ENCODE results near the gene OSBP.

OSBP gene

DNA sequence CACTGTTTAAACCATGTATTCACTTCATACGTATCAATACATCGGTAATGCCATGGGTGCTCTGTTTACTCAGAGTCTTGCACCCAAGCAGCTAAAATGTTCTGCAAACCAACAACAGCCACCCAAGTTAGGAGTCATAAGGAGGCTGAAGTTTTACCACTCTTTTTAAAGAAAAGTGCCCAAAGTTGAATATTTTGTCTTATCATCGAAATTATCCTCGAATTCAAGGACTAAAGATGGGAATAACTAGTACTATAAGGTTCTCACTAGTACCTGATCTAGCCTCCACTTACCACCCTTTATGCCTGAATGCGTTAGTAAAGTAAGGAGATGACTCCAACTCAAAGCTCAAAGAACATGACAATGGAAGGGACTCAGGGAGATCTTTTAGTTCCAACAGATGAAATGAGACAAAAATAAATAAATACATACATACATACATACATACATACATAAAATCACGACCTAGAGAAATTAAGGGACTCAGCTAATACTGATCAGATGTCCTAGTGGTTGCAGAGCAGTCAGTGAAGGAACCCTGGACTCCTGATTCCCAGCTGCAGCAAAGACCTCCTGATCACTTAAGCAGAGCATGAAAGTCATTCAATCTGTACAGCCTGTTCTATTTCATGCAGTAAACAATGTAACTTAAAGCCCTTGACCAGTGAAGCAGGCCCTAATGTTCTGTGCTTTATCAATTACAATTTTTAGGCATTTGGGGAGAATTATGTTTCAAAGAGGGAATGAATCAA is 7.7 kb downstream of the OSBP start:
- DNase-seq: no peak

DNA sequence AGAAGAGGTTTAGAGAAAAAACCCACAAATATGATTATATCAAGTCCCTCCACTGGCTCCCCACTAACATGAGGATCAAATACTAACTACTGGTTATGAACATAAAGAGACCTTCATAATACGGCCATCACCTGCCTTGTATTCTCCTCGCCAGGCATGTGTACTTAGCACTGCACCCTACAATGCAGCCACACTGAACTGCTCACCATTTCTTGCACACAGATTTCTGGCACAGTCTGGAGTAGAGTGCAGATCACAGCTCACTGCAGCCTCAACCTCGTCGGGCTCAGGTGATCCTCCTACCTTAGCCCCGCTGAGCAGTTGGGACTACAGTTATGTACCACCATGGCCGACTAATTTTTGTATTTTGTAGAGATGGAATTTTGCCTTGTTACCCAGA is 13.1 kb downstream of the OSBP start:
- no peak for DNase-seq

DNA sequence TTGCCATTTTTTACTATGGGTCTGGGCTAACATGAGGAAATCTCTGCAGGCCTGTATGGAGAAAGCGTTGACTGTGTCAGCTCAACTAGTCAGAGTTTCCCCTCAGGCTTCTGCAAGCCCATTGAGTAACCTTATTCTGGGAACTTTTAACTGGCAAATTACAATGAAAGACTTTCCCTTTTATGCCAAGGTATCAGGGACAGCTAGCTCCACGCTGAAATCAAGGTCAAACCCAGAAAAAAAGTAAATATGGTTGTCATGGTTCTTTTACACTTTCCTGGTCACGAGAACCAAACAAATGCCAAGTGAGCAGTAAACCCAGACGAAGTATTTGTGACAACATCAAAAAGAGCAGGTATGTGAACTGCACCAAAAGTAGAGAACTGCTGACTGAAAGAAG is 13.8 kb downstream of the OSBP start:
- DNase-seq: no peak

DNA sequence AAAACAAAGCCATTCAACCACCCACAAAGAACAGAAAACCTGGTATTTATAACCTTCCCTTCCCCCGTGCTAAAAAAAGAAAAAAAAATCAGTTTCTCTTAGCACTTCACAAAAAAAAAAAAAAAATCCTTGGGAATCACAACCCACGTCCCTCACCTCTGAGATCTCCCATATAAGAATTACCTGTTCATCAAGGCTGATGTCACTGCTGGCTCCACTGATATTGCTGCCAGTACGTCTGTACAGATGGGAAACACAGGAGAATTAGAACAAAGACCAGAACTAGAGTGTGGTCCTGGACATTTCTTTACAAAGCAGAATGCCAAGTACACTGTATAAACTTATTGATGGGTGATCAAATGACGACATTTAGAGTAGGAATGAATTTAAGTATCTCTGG is 14.9 kb downstream of the OSBP start:
- no peak for DNase-seq

DNA sequence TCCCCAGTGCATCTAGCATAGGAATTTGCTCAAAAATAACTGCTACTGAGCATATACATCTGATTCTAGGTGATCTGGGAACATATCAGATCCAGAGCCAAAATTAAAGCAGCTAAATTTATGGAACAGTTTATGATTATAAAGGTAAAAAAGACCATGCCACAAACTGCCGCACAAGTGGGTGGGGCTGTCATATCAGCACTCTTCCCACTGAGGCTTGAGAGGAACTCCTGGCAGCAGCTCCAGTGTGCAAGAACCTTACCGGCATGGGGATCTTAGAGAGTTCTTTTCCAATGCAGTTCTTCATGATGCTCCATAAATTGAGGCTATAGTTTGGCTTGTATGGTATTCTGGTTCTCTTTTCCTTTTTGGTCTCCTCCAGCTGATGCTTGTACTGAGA is 15.3 kb downstream of the OSBP start:
- DNase-seq: no peak

DNA sequence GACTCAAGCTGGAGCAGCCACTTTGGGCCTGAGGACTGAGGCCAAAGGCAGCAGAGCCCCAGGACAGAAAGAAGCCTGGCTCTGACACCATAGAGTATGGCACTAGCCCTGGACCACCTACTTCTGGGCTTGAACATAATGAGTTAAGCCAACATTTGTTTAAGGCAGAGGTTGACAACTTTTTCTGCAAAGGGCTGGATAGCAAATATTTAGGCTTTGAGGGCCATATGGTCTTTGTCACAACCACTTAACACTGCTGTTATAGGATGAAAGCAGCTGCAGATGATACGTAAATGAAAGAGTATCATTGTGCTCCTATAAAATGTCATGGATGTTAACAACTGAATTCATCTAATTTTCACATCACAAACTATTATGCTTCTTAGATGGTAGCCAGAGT is 16.6 kb downstream of the OSBP start:
- no peak for DNase-seq

DNA sequence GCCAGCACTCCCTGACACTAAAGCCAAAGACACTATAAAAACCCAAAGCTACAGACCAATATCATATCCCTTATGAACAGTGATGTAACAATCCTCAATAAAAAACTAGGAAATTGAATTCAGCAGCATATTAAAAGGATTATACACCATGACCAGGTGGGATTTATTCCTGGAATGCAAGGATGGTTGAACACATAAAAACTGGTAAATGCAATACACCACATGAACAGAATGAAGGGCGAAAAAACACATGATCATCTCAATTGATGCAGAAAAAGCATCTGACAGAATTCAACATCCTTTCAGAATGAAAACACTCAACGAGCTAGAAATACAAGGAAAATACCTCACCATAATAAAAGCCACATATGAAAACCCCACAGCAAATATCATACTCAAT is 31.3 kb downstream of the OSBP start:
- DNase-seq: no peak

DNA sequence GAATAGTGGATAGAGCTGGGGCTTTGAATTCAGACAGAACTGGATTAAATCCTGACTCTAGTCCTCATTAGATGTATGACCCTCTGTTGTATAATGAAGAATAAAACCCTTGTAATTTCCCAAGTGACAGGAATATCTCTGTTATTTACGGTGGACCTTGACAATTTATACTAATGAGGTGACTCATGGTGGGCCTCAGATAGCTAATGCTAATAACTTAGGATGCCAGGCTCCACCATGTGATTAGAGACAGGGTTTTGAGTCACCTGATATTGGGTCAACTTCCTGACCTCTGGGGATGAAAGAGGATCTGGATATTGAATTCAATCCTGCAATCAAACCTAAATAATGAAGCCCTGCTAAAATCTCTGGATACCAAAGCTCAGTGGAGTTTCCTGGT is 33.6 kb downstream of the OSBP start:
- DNase-seq: no peak

DNA sequence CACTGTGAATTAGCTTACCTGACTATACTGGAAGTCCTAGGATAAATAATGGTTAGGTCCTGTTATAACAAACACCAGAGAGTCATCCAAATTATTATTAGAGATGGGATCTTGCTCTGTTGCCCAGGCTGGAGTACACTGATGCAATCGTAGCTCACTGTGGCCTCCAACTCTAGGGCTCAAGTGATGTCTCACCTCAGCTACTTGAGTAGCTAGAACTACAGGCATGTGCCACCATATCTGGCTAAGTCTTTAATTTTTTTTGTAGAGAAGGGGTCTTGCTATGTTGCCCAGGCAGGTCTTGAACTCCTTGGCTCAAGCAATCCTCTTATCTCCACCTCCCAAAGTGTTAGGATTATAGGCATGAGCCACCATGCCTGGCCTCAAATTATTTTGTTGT is 37.2 kb downstream of the OSBP start:
- DNase-seq: no peak

DNA sequence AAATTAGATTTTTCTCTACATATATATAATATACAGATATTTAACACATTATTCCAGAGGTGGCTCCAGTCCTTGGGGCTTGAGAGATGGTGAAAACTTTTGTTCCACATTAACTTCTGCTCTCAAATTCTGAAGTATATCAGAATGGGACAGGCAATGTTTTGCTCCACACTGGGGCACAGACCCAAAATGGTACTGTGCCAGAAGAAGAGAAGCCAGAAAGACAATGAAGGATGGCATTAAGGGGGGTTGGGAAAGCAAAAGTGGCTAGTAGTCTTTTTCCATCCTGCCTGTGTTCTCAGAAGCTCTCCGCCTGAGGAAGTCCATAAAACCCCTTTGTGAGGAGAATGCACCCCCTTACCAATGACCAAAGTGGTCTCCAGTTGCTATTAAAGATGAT is 40.1 kb downstream of the OSBP start:
- DNase-seq: no peak

DNA sequence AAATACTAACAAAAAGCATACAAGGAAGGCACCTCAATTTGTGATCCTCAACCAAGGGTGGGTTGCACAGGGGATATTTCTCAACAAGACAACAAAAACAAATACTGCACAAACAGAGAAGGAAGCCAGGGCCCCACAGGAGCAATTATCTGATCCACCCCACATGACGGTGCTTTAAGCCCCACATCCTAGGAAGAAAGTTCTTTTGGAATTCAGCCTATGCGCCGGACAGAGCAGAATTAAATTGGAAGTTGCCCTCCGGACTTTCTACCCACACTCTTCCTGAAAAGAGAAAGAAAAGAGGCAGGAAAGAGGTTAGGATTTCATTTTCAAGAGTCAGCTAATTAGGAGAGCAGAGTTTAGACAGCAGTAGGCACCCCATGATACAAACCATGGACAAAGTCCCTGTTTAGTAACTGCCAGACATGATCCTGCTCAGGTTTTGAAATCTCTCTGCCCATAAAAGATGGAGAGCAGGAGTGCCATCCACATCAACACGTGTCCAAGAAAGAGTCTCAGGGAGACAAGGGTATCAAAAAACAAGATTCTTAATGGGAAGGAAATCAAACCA is 40.6 kb downstream of the OSBP start:
- no peak for DNase-seq

DNA sequence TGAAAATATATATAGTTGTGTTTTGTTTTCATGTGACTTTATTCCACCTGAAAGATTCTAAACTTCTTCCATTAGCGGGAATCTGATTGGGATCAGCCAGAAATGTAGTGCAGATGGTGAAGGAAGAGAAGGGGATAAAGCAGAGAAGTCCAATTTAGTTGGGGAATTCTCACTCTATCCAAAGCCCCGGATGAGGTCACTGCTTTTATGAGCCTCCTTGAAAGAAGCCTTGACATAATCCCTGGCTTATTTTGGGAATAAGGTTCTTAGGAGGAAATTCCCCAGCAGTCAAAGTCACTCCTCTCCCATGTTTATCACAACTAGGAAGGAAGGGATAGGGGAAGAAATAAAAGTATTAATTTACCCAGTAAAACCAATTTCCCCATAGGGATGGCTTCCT is 41.1 kb downstream of the OSBP start:
- no peak for DNase-seq

DNA sequence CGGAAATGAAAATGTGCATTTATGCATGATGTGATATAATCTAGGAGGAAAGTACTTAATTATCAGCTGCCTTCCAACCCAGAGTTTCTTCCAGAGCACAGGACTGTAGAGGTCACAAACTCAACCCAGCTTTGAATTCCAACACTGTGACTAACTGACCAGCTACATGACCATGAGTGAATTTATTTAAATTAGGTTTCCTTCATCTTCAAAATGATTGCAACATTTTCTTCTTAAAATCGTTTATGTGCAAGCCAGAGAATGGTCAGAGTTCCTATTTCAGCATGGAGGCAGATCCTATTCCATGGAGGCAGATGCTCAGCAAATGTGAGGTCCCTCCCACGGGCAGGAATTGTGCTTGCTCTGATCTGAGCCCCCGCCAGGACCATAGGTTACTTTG is 42.4 kb downstream of the OSBP start:
- no peak for DNase-seq

DNA sequence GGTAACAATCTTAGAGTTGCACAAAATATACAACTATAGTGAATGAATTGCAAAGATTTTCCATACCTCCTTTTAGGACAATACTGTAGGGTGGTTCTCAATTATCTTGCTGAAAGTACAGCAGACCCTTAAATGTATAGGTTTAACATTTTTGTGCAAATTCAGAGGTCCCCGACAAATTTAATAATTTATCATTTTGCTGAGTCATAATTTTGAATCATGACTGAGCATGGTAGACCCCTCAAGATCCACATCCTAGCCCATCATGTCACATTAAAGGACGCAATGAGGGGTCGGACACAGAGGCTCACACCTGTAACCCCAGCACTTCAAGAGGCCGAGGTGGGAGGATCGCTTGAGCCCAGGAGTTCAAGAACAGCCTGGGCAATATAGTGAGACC is 43.5 kb downstream of the OSBP start:
- no peak for DNase-seq

DNA sequence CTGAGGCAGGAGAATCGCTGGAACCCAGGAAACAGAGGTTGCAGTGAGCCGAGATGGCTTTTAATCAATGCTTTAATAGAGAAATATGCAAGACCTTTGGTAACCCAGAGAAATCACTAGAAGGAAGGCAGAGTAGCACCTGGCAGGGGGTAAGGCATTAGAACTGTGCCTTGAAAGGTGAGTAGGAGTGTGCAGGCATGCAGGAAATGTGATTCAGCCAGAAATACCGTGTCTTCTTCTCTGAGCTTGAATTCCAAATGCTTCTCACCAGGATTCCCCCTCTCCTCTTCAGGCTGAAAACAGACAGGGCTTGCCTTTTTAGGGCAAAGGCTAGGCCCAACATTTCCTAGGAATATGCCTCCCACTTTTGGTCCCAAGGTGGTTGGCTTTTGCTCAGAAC is 53.3 kb downstream of the OSBP start:
- DNase-seq: no peak

DNA sequence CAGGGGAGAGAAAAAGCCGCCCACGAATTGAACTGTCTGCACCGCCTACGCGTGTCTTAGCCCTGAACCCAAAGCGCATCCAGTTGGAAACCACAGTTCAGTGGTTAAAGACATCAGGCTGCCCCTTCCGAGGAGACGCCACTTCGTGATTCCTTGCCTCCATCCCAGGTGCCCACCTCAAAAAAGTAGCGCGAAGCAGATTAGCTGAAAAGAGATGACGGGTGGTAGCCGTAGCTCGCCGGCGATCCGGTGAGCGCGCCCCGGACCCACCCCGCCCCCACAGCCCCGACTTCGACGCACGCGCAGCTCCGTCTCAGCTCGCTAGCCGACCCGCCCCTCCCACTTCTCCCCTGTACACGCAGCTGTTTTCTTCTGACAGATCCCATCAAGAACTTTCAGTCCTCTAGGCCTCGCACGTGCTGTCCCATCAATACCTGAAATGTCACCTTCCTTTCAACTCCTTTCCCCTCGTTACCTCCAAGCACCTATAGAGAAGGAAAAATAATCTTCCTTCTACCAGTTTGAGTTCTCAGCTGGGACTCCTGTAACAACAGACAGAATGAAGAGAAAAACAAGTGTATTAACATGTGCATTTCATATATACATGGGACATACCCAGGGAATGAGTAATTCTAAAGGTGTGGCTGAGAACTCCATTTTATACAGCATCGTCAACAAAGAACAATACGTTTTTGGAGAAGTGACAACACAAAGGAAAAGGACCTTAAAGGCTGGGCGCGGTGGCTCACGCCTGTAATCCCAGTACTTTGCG is 54.7 kb downstream of the OSBP start:
- DNase-seq: peak; percentile 88

DNA sequence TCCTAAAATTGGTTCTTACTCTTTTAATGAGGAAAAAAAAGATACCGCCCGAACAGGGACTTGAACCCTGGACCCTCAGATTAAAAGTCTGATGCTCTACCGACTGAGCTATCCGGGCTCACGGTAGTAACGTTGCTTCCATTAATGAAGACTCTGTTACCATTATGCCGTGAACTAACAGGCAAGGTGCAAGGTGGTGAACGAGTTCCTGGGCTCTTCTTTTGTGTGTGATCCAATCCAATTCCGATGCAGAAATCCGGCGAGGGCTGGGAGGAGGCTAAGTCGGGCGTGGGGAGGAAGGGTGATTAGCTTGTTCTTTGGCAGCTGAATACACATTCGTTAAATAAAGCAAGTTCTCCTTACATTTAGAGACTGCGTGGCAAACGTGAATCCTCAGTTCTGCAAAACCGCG is 55.3 kb downstream of the OSBP start:
- peak; percentile 89 for DNase-seq

DNA sequence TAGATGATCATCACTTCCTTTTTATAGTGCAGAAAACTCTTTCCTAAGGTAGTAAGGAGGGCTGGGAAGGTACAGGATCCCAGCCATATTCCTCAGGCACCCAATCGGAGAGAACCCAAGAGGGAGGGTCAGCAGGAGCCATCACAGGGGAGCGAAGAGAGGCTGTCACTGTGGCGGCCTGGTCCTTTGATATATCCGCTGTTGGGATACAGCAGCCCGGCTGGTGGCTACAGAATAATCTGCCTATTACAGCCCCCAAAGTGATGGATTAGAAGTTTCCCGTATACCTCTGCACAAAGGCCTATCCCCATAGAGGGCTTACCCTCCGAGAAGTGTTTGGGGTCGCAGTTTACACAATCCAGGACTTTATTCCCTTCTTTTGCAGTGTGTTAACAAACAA is 55.7 kb downstream of the OSBP start:
- DNase-seq: no peak

DNA sequence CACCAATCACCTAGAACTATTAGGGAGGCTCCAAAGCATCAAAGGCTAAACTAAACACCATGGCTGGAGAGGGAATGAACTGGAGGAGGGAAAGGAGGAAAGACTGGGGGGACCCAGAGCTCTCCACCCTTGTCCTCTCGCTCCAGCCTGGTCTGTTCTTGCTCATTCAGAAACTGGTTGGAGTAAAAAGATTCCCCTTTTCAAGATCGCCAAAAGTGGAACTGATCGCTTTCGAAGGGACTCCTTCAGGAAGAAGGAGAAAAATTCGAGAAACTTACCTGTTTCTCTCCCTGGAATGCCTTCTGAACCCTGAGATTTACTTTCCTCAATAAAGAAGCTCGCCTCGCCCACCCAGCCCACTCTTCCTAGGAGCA is 57.3 kb downstream of the OSBP start:
- no peak for DNase-seq

DNA sequence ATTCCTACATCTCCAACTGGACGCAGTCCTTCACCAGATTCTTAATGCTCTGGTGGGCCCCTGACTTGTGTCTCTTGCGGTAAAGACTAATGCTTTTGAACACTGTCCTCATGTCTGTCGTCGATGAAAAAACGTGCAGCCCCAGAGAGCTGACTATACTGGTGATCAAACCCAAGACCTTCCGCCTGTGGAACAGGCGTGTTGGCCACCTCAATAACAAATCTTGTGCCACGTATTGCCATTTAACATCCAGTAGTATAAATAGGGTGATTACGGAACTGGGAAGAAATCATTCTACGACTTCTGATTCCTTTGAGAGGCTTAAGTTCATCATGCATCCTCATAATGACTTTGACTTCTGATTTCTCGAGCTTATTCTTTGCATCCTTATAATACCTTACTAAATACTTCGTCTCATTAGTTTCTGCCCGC is 58.6 kb downstream of the OSBP start:
- DNase-seq: peak; percentile 41

DNA sequence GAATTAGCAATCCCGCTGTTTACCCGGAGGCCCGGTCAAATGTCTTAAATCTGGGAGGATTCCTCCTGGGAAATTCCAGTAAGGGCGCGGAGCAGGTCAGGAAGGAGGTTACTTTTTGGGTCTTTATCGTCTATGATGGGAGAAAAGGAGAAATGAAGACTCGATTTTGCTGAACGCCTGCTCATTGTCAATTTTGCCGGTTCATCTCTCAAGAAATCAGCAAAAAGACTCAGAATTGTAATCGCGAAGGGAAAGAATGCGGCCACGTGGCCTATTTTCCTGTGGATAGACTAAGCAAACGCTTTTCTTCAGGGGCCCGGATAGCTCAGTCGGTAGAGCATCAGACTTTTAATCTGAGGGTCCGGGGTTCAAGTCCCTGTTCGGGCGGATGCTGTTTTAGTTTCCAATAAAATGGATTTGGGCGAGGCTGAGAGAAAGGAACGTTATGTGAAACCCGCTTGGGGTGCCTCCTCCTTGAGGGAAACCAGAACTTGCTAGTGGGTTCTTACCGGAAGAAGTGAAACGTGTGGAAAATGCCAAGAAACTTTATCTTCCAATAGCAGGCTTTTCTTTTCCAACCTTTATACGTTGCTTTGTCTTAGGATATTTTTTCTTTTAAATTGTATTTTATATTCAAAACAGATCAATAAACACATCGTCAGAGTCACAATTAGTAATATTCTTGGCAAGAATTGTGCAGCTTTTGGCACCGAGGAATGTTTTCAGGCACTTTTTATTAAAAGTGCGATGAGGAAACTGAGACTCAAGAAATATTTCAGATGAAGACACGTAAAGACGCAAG is 59.3 kb downstream of the OSBP start:
- DNase-seq: peak; percentile 93

DNA sequence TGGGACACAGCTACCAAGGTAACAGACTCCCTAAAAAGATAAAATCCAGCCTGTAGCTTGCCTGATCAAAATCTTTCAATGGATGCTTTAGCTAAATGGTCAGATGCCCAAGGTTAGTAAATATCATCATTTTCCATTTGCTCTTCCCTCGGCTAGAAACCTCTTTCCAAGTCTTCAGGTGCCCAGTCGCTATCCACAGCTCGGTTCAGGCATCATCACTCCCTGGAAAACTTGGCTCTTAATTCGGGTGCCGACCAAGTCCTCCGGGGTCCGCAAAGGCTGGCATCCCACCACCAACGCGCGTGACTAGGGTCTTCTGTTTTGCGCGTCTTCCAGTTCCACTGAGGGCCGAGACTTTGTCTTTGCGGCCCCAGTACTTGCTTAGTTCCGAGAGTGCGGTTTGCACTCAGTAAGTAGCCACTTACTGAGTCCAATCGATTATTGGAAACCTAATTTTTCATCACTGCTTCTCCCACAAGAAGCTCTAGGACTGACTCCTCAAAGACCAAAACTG is 59.9 kb downstream of the OSBP start:
- no peak for DNase-seq

DNA sequence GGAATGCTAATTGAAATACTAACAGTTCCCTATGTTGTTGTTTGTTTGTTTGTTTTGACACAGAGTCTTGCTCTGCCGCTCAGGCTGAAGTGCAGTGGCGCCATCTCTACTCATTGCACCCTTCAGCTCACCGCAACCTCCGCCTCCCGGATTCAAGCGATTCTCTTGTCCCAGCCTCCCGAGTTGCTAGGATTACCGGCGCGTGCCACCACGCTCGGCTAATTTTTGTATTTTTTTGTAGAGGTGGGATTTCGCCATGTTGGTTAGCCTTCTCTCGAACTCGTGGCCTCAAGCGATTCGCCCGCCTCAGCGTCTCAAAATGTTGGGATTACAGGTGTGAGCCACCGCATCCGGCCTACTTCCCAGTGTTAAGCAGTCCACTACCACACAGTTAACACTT is 62.3 kb downstream of the OSBP start:
- no peak for DNase-seq
